Activated CD4-positive, alpha-beta T cell treated with anti-CD3 and anti-CD28 coated beads, Interleukin-2, amount 50 U/mL, for 4 hours (primary cell): ENCODE results near the gene XKR7.
"Not testable (repeated sequence)": the region's sequence is repeated elsewhere in the genome, so short reads cannot be mapped to it uniquely, and the experiment has no call there.

Experiments used
- DNase-seq, 2 experiments: peaks; one replicate each; pipeline ENCODE4 v3.0.0-alpha.2; 2020

The XKR7 gene, protein sequence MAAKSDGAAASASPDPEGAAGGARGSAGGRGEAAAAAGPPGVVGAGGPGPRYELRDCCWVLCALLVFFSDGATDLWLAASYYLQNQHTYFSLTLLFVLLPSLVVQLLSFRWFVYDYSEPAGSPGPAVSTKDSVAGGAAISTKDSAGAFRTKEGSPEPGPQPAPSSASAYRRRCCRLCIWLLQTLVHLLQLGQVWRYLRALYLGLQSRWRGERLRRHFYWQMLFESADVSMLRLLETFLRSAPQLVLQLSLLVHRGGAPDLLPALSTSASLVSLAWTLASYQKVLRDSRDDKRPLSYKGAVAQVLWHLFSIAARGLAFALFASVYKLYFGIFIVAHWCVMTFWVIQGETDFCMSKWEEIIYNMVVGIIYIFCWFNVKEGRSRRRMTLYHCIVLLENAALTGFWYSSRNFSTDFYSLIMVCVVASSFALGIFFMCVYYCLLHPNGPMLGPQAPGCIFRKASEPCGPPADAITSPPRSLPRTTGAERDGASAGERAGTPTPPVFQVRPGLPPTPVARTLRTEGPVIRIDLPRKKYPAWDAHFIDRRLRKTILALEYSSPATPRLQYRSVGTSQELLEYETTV

DNA sequence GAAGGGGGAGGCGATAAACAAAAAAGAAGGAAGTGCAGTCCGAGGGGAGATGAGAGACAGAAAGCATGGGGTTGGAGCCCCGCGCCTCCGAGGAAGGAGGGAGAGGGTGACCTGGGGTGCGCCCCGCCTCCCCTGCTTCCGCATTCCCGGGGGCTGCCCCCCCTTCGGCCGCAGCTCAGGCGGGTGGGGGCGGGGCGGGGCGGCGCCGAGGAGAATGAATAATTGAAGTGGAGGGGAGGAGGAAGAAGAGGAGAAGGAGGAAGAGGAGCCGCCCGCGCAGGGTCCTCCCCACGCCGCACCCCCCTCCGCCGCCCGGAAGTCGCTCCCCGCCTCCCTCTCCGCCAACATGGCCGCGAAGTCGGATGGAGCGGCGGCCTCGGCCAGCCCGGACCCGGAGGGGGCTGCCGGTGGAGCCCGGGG lies at the start of gene XKR7:
Gene XKR7, plus strand, starts transcription at position 322 of the 420 bp plus-strand sequence. Its CDS starts 25 bp downstream, at position 347.
- DNase-seq = no peak

DNA sequence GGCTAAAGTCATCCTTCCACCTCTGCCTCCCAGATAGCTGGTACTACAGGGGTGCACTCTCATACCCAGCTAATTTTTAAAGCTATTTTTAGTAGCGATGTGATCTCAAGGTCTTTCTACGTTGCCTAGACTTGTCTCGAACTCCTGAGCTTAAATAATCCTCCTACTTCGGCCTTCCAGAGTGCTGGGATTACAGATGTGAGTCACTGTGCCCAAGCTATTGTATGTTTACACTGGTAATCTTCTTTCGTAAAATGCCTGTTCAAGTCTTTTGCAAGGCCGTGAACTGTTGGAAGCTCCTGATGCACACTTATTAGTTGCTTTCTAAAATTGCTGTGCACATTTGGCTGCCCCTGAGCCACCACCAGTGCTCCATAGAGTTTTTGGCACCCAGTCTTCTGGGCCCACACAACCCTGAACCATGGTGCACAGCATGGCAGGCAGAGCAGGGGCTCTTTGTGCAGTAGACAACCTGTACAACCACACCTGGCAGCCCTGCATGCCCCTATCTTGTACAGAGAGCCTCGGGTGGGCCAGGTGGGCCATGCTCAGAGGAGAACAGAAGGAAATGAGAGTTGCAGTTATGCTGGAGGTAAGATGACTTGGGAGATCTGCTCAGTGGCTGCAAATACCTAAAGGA lies 49.4 kb upstream of the XKR7 start:
- DNase-seq = no peak

DNA sequence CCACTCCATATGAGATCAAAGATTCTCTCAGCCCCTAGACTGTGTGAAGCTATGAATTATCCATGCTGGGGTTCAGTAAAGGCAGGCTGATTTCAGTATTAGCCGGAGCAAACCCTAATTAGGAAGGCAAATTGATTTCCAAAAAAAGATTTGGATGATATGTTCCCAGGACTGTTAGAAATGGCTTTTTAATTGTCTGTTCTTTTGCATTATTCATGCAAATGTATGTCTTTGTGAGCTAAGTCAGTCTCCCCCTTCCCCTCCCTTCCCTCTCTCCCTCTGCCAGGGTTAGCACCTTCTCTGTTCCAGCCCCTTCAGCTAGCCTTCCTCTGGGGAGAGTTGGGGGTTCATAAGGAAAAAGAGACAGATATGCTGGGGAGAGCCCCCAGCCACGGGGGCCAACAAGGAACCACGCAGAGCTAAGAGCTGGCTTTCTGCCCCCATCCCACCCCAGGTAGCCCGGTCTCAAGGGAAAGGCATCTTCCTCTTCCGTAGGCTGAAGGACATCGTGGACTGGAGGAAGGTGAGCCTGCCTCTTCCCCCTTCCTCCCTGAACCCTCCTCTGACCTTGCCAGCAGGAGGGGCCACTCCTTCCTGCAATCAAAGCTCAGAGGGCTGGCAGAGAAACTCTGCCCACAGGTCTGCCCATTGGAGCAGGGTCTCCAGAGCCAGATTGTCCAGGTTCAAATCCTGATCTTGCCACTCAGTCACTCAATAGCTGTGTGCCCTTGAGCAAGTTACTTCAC lies 48.4 kb upstream of the XKR7 start:
- no peak for DNase-seq

DNA sequence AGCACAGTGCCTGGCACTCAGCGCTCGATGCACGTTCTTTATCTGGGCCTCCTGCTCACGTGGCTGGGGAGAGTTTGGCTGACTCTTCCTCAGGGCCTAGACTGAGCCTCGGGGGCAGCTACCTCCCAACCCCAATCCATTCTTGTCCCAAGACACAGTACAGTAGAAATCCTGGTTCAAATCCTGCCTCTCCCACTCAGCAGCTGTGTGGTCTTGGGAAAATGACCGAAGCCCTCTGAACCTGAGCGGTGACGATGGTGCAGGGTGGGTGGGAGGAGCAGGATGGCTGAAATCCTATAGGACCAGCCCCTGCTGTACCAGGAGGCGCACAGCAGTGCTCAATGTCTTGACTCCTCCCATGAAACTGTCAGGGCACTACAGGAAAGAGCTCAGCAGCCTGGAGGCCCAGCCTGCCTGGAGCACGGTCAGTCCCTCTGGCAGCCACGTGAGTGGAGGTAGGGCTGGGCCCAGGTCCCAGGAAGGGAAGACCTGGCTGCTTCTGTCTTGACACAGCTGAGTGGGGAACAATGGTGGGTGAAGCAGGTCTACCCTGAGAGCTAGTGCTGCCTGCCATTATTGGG lies 47.6 kb upstream of the XKR7 start:
- DNase-seq = no peak

DNA sequence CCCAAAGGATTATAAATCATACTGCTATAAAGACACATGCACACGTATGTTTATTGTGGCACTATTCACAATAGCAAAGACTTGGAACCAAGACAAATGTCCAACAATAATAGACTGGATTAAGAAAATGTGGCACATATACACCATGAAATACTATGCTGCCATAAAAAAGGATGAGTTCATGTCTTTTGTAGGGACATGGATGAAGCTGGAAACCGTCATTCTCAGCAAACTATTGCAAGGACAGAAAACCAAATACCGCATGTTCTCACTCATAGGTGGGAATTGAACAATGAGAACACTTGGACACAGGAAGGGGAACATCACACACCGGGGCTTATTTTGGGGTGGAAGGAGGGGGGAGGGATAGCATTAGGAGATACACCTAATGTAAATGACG lies 46.5 kb upstream of the XKR7 start:
- not testable (repeated sequence) for DNase-seq

DNA sequence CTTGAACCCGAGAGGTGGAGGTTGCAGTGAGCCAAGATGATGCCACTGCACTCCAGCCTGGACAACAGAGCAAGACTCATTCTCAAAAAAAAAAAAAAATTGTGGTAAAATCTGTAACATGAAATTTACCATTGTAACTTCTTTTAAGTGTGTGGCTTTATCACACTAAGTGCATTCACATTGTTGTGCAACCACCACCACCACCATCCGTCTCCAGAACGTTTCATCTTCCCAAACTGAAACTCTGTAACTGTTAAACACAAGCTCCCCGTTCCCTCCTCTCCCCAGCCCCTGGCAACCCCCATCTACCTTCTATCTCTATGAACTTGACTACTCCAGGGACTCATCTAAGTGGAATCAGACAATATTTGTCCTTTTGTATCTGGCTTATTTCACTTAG lies 45.8 kb upstream of the XKR7 start:
- DNase-seq = no peak

DNA sequence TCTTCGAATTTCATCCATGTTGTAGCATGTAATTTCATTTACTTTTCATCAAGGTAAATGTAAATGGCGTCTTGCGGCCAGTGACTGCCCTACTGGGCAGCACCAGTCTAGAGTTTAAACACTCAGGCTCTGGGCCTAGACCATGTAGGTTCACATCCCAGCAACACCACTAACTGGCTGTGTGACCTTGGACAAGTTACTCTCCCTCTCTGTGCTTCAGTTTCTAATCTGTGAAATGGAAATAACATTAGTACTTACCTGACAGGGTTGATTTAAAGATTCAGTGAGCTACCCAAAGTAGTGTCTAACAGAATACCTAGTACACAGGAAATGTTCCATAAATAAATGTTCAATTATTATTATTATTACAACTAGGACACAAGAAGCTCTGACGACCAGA lies 45.4 kb upstream of the XKR7 start:
- no peak for DNase-seq

DNA sequence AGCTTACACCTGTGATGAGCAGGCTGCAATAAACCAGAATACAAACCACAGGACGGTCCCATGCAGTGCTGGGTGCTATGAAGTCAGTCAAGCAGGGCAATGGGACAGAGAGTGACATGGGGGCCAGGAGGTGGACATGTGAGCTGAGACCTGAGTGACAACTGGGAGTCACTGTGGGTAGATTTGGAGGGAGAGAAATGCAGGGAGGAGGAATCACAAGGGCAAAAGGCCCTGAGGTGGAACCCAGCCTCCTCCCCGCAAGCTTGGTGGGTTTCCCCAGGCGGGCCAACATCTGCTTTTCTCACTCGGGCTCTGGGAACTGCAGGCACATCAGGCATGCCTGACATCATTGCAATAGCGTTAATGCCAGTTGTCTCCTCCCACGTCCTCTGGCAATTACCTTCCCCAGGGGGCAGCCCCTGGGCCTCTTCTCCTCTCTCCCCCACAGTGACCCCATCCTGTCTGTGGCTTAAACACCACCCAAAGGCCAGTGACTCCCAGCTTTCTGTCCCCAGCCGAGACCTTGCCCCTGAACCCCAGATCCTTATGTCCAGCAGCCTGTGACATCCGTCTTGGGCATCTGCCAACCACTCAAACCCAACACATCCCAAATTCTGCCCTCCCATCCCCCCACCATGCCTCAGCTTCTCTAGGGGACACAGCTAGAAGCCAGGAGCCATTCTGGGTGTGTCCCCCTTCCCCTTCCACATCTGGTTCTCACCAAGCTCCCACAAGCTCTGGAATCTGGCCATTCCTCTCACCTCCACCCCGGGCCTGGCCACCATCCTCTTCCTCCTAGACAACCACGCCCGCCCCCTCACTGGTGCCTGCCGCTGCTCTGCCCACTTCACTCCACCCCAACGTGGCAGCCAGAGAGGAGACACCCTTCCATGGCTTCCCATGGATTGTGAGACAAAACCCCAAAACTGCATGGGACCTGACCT lies 44.3 kb upstream of the XKR7 start:
- no peak for DNase-seq

DNA sequence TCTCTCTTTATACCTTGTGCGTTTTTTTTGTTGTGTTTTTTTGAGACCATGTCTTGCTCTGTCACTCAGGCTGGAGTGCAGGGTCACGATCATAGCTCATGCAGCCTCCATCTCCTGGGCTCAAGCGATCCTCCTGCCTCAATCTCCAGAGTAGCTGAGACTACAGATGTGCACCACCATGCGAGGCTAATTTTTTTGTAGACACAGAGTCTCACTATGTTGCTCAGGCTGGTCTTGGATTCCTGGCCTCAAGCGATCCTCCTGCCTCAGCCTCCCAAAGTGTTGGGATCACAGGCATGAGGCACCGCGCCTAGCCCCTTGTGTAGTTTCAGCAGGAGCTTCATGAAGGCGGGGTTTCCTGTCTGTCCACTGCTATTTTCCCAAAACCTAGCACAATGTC lies 43.4 kb upstream of the XKR7 start:
- DNase-seq = no peak

DNA sequence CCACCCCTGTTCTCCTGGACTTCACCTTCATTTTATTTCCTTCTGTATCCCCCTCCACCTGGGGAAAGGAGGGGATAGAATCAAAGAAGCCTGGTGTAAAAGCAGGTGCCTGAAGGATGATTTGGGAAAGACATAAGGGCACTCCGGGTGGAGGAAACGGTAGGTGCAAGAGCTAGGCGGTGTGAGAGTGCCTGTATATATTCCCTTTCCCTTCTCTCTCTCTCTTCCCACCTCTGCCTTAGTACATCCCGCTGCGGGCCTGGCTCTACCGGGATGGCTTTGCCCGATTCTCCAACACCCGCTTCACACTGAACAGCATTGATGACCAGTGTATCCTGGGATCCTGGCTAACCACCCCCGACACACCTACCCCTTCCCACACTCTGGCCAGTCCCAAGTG lies 42.3 kb upstream of the XKR7 start:
- no peak for DNase-seq

DNA sequence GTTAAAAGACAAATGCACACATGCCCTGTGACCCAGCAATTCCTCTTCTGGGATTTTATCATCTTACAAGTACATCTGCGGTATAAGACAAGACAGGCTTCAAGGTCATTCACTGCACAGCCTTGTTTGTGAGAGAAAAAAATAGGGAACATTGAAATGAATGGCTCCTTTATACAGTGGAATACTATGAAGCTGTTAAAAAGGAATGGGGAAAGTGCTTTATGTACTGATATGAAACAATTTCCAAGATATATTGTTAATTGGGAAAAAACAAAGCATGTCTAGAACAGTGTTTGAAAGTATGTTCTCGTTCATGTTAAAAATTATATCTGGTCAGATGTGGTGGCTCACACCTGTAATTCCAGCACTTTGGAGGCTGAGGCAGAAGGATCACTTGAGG lies 41.5 kb upstream of the XKR7 start:
- no peak for DNase-seq

DNA sequence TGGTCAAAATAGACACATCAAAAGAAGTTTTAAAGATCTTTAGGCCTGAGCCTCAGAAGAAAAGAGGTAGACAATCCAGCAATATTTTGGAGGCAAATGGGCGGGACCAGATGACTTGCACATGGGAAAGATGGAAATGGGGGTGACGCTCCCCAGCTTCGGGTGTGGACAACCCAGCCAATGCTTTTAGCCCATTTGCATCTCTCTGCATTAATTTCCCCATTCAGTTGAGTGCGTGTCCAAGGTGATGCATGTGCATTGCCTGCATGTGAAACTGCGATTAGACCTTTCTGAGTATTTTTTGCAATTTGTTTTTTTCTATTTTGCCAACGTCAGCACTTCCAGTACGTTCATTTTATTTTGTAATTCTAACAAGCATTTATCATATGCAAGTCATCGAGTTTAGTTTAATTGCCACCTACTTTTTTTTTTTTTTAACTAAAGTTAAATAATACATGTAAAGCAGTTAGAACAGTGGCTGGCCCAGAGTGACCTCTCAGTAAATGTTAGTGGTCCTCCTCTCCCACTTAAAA lies 40.3 kb upstream of the XKR7 start:
- DNase-seq = no peak

DNA sequence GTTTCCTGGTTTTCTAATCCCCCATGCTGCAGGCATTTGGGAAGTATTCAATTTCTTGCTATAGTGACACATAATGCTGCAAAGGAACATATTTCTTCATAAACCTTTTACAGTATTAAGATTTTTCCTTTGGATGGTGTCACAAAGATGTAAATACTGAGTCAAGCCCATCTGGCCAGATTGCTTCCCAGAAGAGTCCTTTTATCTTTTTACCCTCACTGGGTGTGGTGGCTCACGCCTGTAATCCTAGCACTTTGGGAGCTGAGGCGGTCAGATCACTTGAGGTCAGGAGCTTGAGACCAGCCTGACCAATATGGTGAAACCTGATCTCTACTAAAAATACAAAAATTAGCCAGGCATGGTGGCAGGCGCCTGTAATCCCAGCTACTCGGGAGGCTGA lies 38.3 kb upstream of the XKR7 start:
- DNase-seq = not testable (repeated sequence)

DNA sequence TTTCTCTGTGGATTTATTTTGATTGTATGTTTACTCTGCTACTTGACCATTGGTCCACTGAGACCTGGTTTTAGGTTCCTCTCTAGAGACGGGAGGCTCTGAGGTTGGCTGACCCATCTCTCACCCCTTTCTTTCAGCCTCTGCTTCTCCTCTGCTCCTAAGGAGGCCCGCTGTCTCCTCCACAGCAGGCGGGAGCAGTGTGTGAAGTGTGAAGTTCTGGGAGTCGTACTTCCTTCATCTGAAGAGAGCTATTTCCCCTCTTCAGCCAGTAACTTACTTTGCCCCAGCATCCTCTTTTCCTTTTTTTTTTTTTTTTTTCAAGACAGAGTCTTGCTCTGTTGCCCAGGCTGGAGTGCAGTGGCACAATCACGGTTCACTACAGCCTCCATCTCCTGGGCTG lies 37.2 kb upstream of the XKR7 start:
- DNase-seq = no peak

DNA sequence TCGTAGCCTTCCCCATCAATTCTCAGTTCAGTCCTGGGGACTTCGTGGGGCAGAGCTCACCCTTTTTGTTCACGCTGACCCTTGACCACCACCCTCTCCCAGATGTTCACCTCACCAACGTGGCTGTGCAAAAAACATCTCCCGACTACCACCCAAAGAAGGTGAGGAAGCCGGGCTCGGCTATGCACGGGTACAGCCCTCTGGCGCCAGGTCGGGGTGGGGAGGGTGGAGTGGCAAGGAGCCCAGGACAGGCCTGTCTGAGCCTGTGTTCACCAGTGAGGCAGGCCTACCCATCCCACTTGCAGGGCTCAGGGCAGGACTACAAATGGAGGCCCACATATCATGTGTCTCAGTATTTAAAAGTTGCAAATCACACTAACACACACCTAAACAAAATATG lies 34.3 kb upstream of the XKR7 start:
- DNase-seq = no peak

DNA sequence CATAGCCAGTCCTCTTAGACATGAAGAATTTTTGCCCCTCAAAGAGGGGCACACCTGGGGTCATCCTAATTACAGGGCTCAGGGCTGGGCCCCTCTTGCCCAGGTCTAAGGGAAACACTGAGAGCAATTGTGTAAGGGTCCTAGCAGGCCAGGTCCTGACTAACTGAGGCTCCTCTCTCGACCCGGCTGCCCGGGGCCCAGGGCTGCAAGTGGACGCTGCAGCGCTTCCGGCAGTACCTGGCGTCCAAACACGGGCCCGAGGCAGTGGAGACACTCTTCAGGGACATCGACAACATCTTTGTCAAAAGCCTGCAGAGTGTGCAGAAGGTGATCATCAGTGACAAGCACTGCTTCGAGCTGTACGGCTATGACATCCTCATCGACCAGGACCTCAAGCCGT lies 33.5 kb upstream of the XKR7 start:
- DNase-seq = no peak

DNA sequence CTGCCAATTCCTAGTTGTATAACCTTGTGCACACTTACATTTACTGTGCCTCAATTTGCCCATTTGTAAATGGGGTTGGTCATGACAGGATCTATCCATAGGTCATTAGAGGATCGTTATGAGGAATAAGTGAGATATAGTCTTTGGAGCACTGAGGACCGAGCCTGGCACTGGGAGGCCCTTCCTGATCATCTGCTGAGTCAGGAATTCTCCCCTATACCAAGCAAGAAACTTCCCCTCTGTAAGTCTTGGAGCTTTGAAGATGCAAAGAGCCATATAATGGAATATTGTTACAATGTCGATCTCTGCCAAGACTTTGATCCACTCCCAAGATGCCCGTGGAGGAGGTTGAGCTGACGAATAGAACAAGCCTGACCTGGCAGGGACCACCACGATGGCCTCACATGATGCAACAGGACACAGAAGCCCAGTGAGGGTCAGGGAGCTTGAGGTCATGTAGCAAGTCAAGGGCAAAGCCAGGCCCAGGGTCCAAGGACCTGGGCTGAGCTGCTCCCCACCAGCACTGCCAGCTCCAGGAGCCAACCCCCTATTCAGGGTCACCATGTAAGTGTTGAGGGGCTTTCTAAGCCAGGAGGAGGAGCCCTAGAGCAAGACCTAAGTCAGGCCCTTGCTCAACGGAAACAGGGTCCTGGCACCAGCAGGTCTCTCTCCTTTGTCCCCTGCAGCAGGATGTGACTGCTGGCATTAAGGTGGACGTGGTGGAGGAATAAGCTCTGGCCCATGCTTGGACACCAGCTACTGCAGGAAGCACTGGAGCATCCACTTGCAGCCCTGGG lies 32.8 kb upstream of the XKR7 start:
- DNase-seq = no peak

DNA sequence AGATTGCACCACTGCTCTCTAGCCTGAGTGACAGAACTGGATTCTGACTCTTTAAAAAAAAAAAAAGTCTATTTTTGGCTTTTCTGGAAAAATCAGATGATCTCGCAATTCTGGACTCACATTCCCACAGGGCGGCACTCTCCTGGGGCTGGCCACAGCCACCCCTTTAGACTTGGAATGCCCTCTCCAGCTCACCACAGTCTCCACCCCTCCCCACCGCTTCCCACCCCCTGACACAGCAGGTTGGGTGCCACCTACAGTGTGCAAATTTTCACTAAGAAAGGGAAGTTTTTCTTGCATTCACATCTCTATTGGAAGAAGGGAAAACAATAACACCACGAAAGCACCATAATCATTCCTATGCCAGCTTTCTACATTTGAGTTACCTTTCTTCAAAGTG lies 31.5 kb upstream of the XKR7 start:
- DNase-seq = no peak

DNA sequence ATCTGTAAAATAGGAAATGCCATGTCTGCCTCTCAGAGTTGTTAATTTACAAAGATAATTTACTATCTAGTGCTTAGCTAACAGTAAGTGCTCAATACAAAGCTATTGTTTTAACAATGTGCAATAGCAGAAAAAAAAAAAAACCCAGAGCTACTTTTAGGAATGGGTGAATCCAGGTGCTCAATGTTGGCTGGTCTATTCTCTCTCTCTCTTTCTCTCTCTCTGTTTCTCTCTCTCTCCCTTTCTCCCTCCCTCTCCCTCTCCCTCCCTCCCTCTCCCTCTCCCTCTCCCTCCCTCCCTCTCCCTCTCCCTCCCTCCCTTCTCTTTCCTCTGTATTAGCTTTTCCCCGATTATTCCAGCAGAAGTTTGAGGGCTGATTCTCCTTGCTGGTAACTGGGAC lies 30.1 kb upstream of the XKR7 start:
- no peak for DNase-seq

DNA sequence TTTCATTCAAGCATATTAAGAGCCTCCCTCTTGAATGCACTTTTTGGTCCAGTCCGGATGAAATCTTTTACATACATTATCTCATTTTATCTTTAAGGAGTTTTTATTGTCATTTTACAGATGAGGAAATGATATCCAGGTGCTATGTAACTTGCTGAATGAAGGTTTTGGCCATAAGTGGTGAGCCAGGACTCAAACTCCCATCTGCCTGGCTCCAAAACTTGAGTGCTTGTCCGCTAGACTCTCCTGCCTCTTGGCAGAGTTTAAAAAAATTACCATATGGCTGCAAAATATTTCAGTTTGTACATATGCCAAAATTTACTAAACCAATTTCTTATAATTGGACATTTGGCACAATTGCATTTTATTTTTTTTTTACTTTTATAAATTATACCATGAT lies 28.3 kb upstream of the XKR7 start:
- no peak for DNase-seq

DNA sequence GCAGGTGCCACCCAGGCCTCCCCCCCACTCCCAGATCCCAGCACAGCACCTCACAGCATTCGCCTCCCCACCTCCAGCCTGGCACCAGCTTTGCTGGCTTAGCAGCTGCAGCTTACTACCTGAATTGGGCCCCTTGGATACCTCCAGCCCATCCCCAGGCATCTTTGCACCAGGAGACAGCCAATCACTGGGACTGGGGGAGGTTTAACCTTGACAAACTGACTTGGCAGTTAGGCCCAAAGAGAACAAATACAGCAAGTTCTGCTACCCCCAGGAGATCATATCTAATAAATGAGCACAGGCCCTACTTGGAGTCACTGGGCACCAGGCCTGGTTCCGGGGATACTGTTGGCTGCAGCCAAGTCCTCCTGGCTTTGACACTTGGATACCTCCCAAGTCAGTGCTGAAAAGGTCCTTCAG lies 24.9 kb upstream of the XKR7 start:
- DNase-seq = no peak
